Measurements from ENCODE around the gene CCDC39. TPM values are rescaled to one million over a fixed set of nuclear protein-coding genes. Genes with fewer than 3 reads are reported as not detected.

CCDC39 gene
- total RNA-seq, 1 experiment from 2014 or later: 0.79 TPM

DNA sequence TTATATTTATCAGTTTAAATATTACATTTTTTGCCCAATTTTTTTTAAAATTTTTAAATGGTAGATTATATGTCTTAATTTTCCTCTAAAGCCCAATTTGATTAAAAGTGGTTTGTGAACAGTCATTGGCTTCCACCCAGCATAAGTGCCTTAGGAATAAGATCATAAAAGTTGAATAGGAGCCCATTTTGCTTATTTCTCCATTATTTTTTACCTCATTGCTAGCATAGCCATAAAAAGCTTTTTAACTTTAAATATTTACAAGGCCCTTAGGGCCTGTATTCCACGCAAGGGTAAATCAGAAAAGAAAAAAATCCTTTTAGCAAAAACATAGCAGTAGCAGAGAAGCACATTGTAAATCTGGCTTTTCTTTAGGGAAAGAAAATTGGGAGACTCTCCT is 68.3 kb downstream of the CCDC39 start:
- Histone ChIP-seq H2AK5ac (ENCODE audit: insufficient read length, low read length) (no peak overlapping the region), H3K18ac (ENCODE audit: insufficient read length, low read depth, low read length) (no peak overlapping the region), H2BK15ac (ENCODE audit: low read depth, low read length) (no peak overlapping the region), H4K91ac (ENCODE audit: insufficient read length, low read depth, low read length) (no peak overlapping the region), H4K8ac (replicated peaks; ENCODE audit: insufficient read length, low read depth, low read length) (no peak overlapping the region), H3K23me2 (ENCODE audit: insufficient read length, low read depth, low read length, poor library complexity, severe bottlenecking) (no peaks in the 10 kb centered on the region), H3K56ac (ENCODE audit: insufficient read length, low read depth, low read length) (no peak overlapping the region), H3K9me3 (ENCODE audit: control insufficient read depth, low read depth, low read length) (no peaks in the 10 kb centered on the region), H4K20me1 (ENCODE audit: control insufficient read depth, insufficient read depth, insufficient read length) (no peaks in the 10 kb centered on the region), H3K27me3 (ENCODE audit: insufficient read depth, low read length) (no peaks in the 10 kb centered on the region), H3K14ac (ENCODE audit: insufficient read depth, low read length) (no peak overlapping the region), H3K4me2 (ENCODE audit: insufficient read depth, insufficient read length, low read length) (no peak overlapping the region), H3K79me1 (ENCODE audit: insufficient read depth, low read depth, low read length, poor library complexity, severe bottlenecking) (no peaks in the 10 kb centered on the region), H3K4ac (ENCODE audit: low read depth, low read length) (no peak overlapping the region), H2BK120ac (ENCODE audit: low read depth, low read length, poor library complexity, severe bottlenecking) (no peak overlapping the region), H2BK5ac (ENCODE audit: insufficient read length, low read length) (no peak overlapping the region), H2BK12ac (ENCODE audit: insufficient read length, low read depth, low read length) (no peak overlapping the region), H2BK20ac (ENCODE audit: low read depth, low read length, poor library complexity, severe bottlenecking) (no peak overlapping the region), H3T11ph (ENCODE audit: low read length) (no peak overlapping the region), H2AFZ (ENCODE audit: low read length) (no peak overlapping the region), H3K9ac (ENCODE audit: extremely low read depth, insufficient read length, low read length) (no peak overlapping the region), H4K5ac (ENCODE audit: insufficient read length, low read depth, low read length) (no peak overlapping the region), H3K27ac (ENCODE audit: insufficient read length, low read depth, low read length) (no peak overlapping the region), H3K79me2 (ENCODE audit: insufficient read depth, low read length) (no peaks in the 10 kb centered on the region), H3K23ac (ENCODE audit: insufficient read length, low read depth, low read length) (no peak overlapping the region), H3K4me1 (ENCODE audit: insufficient read depth, low read length) (no peaks in the 10 kb centered on the region)
- no peaks in the 10 kb centered on the region for H3K4me1 Mint-ChIP-seq
- no peak for DNase-seq
- H3K27ac Mint-ChIP-seq: no peak overlapping the region
- no CpG with 5 or more reads among the region's 1 CpG for WGBS (ENCODE audit: extremely low coverage, insufficient read length, low lambda C conversion rate)
- peaks cover 17 to 66% (median 55%) of the 10 kb centered on the region in 3 experiments; a peak in 6 of 7 replicates for H3K36me3 Mint-ChIP-seq (ENCODE audit: insufficient read depth in 1 of 3, low read depth in 3 of 3)
- TF ChIP-seq, protein P1, sequence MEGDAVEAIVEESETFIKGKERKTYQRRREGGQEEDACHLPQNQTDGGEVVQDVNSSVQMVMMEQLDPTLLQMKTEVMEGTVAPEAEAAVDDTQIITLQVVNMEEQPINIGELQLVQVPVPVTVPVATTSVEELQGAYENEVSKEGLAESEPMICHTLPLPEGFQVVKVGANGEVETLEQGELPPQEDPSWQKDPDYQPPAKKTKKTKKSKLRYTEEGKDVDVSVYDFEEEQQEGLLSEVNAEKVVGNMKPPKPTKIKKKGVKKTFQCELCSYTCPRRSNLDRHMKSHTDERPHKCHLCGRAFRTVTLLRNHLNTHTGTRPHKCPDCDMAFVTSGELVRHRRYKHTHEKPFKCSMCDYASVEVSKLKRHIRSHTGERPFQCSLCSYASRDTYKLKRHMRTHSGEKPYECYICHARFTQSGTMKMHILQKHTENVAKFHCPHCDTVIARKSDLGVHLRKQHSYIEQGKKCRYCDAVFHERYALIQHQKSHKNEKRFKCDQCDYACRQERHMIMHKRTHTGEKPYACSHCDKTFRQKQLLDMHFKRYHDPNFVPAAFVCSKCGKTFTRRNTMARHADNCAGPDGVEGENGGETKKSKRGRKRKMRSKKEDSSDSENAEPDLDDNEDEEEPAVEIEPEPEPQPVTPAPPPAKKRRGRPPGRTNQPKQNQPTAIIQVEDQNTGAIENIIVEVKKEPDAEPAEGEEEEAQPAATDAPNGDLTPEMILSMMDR (conservative IDR thresholded peaks at IDR 0.05): no peak
- H3K27me3 Mint-ChIP-seq (ENCODE audit: low read depth): no peaks in the 10 kb centered on the region
- no peak overlapping the region for H3K4me3 Mint-ChIP-seq
- no peaks in the 10 kb centered on the region for H3K9me3 Mint-ChIP-seq

Measured in H9 (cell line).